HT1080 (cell line): ENCODE results near the gene BOK. TPM values are rescaled to one million over a fixed set of nuclear protein-coding genes. Genes with fewer than 3 reads are reported as not detected.
"Not testable (repeated sequence)": the region's sequence is repeated elsewhere in the genome, so short reads cannot be mapped to it uniquely, and the experiment has no call there.

Experiments
- DNase-seq: peaks from one replicate; pipeline ENCODE4 v3.0.0-alpha.2; 2015; ENCODE audit warnings: low read depth
- polyA plus RNA-seq, 2 experiments: library from polyadenylated mRNA; depleted of rRNA; stranded (reverse); fragments of >200 nt; gene quantifications; 2 replicates each; pipeline ENCODE4 v1.2.3, GENCODE V29; 2015
- total RNA-seq: library from RNA; depleted of rRNA; stranded (reverse); fragments of >200 nt; shearing (Covaris generic); gene quantifications from 2 replicates; pipeline ENCODE4 v1.2.3, GENCODE V29; 2014; rRNA removed

The BOK gene, protein sequence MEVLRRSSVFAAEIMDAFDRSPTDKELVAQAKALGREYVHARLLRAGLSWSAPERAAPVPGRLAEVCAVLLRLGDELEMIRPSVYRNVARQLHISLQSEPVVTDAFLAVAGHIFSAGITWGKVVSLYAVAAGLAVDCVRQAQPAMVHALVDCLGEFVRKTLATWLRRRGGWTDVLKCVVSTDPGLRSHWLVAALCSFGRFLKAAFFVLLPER
- total RNA-seq = 21.6 and 22.8 TPM in 2 replicates
- 21.8 and 27.1 TPM in 2 replicates for polyA plus RNA-seq (2015; cell fraction: cytosol; rRNA removed)
- 15.7 and 17.1 TPM in 2 replicates for polyA plus RNA-seq (2015; cell fraction: nucleus; rRNA removed)

GRCh38 chr2:241558532-241559322 is at the start of gene BOK:
Gene BOK (plus strand): TSS chr2:241558745. CDS start chr2:241559484, 739 bp downstream.
- DNase-seq = peak; percentile 70

- DNase-seq = no peak
Measured at GRCh38 chr2:241509155-241509784, 49.3 kb upstream of the BOK start.

- DNase-seq = no peak
Measured at GRCh38 chr2:241511091-241511741, 47.3 kb upstream of the BOK start.

GRCh38 chr2:241514553-241514952 is 44.0 kb upstream of the BOK start:
- DNase-seq = peak; percentile 57

DNA sequence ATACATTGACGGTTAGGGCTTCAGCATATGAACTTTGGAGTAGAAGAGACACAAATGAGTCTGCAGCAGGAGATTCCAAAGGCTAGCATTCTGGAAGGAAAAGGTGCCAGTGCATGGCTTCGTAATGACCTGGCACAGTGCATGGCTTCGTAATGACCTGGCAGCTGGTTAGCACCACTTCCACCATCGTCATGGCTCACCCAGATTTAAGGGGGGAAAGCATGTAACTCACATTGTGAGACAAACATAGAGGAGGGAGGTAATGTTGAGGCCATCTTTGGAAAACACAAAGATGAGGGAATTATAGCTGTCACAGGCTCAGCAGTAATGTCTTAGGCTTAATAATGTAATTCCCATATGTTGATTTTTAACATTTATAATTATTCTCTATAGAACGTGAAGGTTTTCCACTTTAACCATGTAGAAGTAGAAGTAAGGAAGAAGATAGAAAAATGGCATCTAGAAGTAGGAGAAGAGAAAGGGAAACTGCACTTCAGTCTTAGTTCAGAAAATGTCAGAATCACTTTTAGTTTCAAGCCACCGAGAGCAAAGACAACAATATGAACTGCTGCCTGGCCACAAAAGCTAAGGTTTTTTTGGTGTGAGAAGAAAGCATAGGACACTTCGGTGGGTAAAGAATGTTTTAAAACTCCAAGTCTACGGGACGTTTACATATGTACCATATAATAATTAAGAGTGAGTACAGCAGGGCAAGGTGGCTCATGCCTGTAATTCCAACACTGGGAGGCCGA is 43.4 kb upstream of the BOK start:
- DNase-seq = no peak

DNA sequence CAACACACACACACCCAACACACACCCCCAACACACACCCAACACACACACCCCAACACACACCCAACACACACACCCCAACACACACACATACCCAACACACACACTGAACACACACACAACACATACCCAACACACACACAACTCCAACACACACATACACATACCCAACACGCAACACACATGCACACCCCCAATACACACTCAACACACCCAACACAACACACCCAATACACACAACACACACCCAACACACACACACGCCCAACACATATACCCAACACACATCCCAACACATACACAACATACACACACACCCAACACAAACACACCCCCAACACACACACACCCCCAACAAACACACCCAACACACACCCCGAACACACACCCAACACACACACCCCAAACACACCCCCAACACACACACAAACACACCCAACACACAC is 42.0 kb upstream of the BOK start:
- no peak for DNase-seq

- no peak for DNase-seq
Measured at GRCh38 chr2:241517297-241517696, 41.2 kb upstream of the BOK start.

DNA sequence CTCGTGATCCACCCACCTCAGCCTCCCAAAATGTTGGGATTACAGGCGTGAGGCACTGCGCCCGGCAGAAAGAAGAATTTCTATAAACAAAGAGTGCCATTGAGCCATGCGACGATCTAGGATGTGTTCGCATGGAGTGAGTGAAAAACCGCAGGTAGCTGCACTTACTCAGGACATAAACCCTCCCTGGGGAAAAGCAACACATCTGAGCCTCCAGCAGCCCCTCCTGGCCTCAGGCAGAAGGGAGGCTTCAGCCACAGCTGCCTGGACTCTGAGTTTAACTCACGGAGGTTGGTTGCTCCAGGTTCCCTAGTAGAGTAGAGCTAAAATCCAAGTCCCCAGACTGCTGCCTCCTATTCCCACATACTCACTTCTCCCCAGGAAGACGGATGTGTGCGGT is 38.9 kb upstream of the BOK start:
- DNase-seq = no peak

- no peak for DNase-seq
Measured at GRCh38 chr2:241522477-241522876, 36.1 kb upstream of the BOK start.

DNA sequence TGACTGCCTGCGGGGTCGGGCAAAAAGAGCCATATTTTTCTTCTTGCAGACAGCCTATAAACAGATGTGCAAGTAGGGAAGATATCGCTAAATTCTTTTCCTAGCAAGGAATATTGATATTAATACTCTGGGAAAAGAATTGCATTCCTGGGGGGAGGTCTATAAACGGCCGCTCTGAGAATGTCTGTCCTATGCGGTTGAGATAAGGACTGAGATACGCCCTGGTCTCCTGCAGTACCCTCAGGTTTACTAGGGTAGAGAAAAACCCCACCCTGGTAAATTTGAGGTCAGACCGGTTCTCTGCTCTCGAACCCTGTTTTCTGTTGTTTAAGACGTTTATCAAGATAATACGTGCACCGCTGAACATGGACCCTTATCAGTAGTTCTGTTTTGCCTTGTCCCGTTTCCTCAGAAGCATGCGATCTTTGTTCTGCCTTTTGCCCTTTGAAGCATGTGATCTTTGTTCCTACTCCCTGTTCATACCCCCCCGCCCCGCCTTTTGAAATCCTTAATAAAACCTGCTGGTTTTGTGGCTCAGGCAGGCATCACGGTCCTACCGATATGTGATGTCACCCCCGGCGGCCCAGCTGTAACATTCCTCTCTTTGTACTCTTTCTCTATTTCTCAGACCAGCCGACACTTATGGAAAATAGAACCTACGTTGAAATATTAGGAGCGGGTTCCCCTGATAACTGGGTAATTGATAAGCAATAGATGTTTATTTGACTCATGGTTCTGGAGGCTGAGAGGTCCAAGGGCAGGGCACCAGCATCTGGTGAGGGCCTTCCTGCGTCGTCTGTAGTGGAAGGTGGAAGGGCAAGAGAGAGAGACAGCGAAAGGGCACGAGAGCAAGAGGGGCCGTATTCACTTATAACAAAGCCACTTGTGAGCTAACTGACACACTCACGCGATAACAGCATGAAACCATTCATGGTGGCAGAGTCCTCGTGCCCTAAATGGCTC is 32.4 kb upstream of the BOK start:
- not testable (repeated sequence) for DNase-seq

GRCh38 chr2:241530571-241530970 is 28.0 kb upstream of the BOK start:
- DNase-seq = no peak

- no peak for DNase-seq
Measured at GRCh38 chr2:241531161-241531722, 27.3 kb upstream of the BOK start.

GRCh38 chr2:241532168-241532567 is 26.4 kb upstream of the BOK start:
- no peak for DNase-seq

DNA sequence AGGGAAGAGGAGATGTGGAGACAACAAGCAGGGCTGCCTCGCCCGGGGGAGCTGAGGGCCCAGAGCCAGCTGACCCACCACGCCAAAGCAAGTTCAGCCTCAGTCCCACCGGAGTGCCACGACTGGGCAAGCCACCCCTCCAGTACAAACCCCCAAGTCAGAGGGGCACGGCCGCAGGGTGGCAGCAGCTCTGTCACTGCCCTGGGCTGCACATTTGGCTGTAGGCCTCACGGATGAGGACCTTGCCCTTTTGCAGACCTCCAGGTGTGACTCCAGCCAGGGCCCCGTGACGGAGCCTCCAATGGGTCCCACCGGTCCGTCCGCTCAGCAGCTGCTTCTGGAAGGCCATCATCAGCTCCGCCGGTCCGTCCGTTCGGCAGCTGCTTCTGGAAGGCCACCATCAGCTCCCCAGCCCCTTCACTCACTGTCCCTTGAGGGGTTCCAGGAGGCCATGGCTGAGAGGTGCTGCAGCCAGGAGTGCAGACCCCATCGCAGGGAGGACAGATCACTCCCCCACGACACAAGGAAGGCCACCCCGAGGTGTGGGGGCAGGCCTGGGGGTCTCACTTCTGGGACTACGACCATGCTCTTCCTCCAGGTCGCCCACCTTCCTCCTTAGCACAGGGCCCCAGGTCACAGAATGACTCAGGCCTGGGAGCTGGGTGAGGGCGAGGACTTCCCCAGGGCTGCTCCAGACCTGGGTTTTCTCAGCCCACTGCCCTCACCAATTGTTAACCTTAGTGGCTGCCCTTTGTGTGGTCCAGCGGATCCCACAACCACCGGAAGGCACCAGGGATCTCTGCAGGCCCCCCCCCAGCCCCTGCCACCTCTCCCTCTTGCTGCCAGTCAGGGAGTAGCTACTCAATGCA is 25.6 kb upstream of the BOK start:
- DNase-seq = no peak

DNA sequence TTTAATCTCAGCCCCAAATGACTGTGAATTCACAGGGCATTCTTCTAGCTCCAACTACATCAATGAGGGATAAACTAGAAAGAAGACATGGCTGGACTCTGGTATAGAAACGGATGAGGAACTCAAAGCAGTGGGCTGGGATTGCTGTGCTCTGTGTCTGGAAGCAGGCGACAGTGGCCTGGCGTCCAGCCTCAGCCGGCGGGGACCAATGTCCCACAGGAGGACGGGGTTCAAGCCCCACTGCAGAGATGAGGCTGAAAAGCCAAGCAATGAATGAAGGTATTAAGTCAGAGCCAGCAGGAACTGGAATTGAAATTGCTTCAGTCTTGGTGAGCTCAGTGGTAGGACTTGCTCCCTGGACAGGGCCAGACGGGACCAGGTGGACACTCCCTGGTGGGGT is 24.3 kb upstream of the BOK start:
- DNase-seq = no peak

- no peak for DNase-seq
Measured at GRCh38 chr2:241534701-241535375, 23.7 kb upstream of the BOK start.

- no peak for DNase-seq
Measured at GRCh38 chr2:241535871-241536655, 22.5 kb upstream of the BOK start.
